Stomach smooth muscle (tissue), 2 donors: Measurements from ENCODE around the gene TRAPPC5.

ENCODE experiments used
- H3K27ac ChIP-seq: one replicate; pipeline ENCODE4 v1.7.0; 2013; ENCODE audit warnings: mild to moderate bottlenecking, low read length, inconsistent platforms
- H3K27me3 ChIP-seq, 2 donors: one replicate each; pipeline ENCODE4 v1.7.0; 2013; ENCODE audit warnings: low read length in 2 of 2; ENCODE audit not compliant: insufficient read depth in 2 of 2, control insufficient read depth in 1 of 2
- H3K36me3 ChIP-seq, 2 donors: one replicate each; pipeline ENCODE4 v1.7.0; 2013; ENCODE audit warnings: low read length in 2 of 2; ENCODE audit not compliant: control insufficient read depth in 2 of 2, insufficient read depth in 2 of 2
- H3K4me1 ChIP-seq: one replicate; pipeline ENCODE4 v1.7.0; 2013; ENCODE audit warnings: low read length; ENCODE audit not compliant: control insufficient read depth, insufficient read depth
- H3K4me3 ChIP-seq, 2 donors: one replicate each; pipeline ENCODE4 v1.7.0; 2013; ENCODE audit warnings: low read length in 2 of 2
- H3K9ac ChIP-seq, 2 donors: one replicate each; pipeline ENCODE4 v1.7.0; 2013; ENCODE audit warnings: low read length in 2 of 2, mild to moderate bottlenecking in 1 of 2
- H3K9me3 ChIP-seq, 2 donors: one replicate each; pipeline ENCODE4 v1.7.0; 2013; ENCODE audit warnings: low read length in 2 of 2; ENCODE audit not compliant: control insufficient read depth in 2 of 2
- donor health status: healthy.
- donor health status: Pancreatic carcinoma.

The TRAPPC5 gene

GRCh38 chr19:7722231-7722651 lies 41.6 kb downstream of the TRAPPC5 start:
- Histone ChIP-seq H3K36me3 (no peaks in the 10 kb centered on the region), H3K9me3 (no peaks in the 10 kb centered on the region), H3K27me3 (peaks cover 0 to 4% of the 10 kb centered on the region in 2 donors)

GRCh38 chr19:7725791-7726190 lies 45.2 kb downstream of the TRAPPC5 start:
- Histone ChIP-seq H3K27me3 (peaks cover 18 to 22% of the 10 kb centered on the region in 2 donors), H3K9me3 (no peaks in the 10 kb centered on the region), H3K9ac (no peak overlapping the region), H3K4me1 (peaks cover 3% of the 10 kb centered on the region), H3K27ac (no peak overlapping the region), H3K4me3 (no peak overlapping the region), H3K36me3 (no peaks in the 10 kb centered on the region)

More at GRCh38 chr19:7722231-7722651, 41.6 kb downstream of the TRAPPC5 start:
- no peak overlapping the region for H3K9ac ChIP-seq
- H3K4me1 ChIP-seq: no peaks in the 10 kb centered on the region
- H3K27ac ChIP-seq: no peak overlapping the region
- no peak overlapping the region for H3K4me3 ChIP-seq

- H3K36me3 ChIP-seq: no peaks in the 10 kb centered on the region
- no peaks in the 10 kb centered on the region for H3K9me3 ChIP-seq
- peaks cover 26 to 37% of the 10 kb centered on the region in 2 donors for H3K27me3 ChIP-seq
- no peak overlapping the region for H3K4me3 ChIP-seq
- H3K9ac ChIP-seq: no peak overlapping the region
- peaks cover 3% of the 10 kb centered on the region for H3K4me1 ChIP-seq
- no peak overlapping the region for H3K27ac ChIP-seq
Measured at GRCh38 chr19:7729211-7729610, 48.6 kb downstream of the TRAPPC5 start.

- no peak overlapping the region for H3K4me3 ChIP-seq
Measured at GRCh38 chr19:7729831-7730285, 49.2 kb downstream of the TRAPPC5 start.

GRCh38 chr19:7730286-7731217 lies 49.9 kb downstream of the TRAPPC5 start:
- Histone ChIP-seq H3K4me3 (no peak overlapping the region), H3K36me3 (no peaks in the 10 kb centered on the region), H3K9me3 (no peaks in the 10 kb centered on the region), H3K27ac (no peak overlapping the region), H3K4me1 (peaks cover 3% of the 10 kb centered on the region), H3K9ac (no peak overlapping the region), H3K27me3 (peaks cover 29 to 42% of the 10 kb centered on the region in 2 donors)

More at GRCh38 chr19:7729831-7730285, 49.2 kb downstream of the TRAPPC5 start:
- peaks cover 29 to 42% of the 10 kb centered on the region in 2 donors for H3K27me3 ChIP-seq
- no peaks in the 10 kb centered on the region for H3K9me3 ChIP-seq
- H3K9ac ChIP-seq: no peak overlapping the region
- peaks cover 3% of the 10 kb centered on the region for H3K4me1 ChIP-seq
- H3K36me3 ChIP-seq: no peaks in the 10 kb centered on the region
- no peak overlapping the region for H3K27ac ChIP-seq

GRCh38 chr19:7731218-7731595 lies 50.6 kb downstream of the TRAPPC5 start:
- peaks cover 29 to 42% of the 10 kb centered on the region in 2 donors for H3K27me3 ChIP-seq
- H3K36me3 ChIP-seq: no peaks in the 10 kb centered on the region
- no peak overlapping the region for H3K9ac ChIP-seq
- H3K27ac ChIP-seq: no peak overlapping the region
- H3K4me1 ChIP-seq: peaks cover 3% of the 10 kb centered on the region
- H3K9me3 ChIP-seq: no peaks in the 10 kb centered on the region
- H3K4me3 ChIP-seq: no peak overlapping the region

GRCh38 chr19:7731615-7732014 lies 51.0 kb downstream of the TRAPPC5 start:
- no peak overlapping the region for H3K27ac ChIP-seq
- peaks cover 3% of the 10 kb centered on the region for H3K4me1 ChIP-seq
- H3K9me3 ChIP-seq: no peaks in the 10 kb centered on the region
- no peak overlapping the region for H3K4me3 ChIP-seq
- H3K9ac ChIP-seq: no peak overlapping the region
- H3K27me3 ChIP-seq: peaks cover 29 to 42% of the 10 kb centered on the region in 2 donors
- H3K36me3 ChIP-seq: no peaks in the 10 kb centered on the region

GRCh38 chr19:7732045-7732444 lies 51.4 kb downstream of the TRAPPC5 start, which contains the start of gene CLEC4G:
CLEC4G (minus strand) TSS chr19:7732110; CDS start chr19:7732102, 8 bp downstream.
- H3K36me3 ChIP-seq: no peaks in the 10 kb centered on the region
- H3K27me3 ChIP-seq: peaks cover 29 to 42% of the 10 kb centered on the region in 2 donors
- peaks cover 3% of the 10 kb centered on the region for H3K4me1 ChIP-seq
- H3K9ac ChIP-seq: no peak within 1 kb of the TSS
- no peak within 1 kb of the TSS for H3K27ac ChIP-seq
- H3K4me3 ChIP-seq: no peak within 1 kb of the TSS
- H3K9me3 ChIP-seq: no peaks in the 10 kb centered on the region

- H3K9me3 ChIP-seq: no peaks in the 10 kb centered on the region
- no peak overlapping the region for H3K27ac ChIP-seq
- H3K4me1 ChIP-seq: peaks cover 3% of the 10 kb centered on the region
- no peak overlapping the region for H3K4me3 ChIP-seq
- H3K36me3 ChIP-seq: no peaks in the 10 kb centered on the region
- peaks cover 30 to 37% of the 10 kb centered on the region in 2 donors for H3K27me3 ChIP-seq
- H3K9ac ChIP-seq: no peak overlapping the region
Measured at GRCh38 chr19:7733376-7733775, 52.7 kb downstream of the TRAPPC5 start.

- Histone ChIP-seq H3K9ac (no peak overlapping the region), H3K9me3 (no peaks in the 10 kb centered on the region), H3K36me3 (no peaks in the 10 kb centered on the region), H3K27me3 (peaks cover 22 to 29% of the 10 kb centered on the region in 2 donors), H3K4me1 (peaks cover 3% of the 10 kb centered on the region), H3K4me3 (no peak overlapping the region), H3K27ac (no peak overlapping the region)
Measured at GRCh38 chr19:7734220-7735203, 53.9 kb downstream of the TRAPPC5 start.
